HG03097 (cell line): Measurements from ENCODE around the gene AKAIN1.

Experiments used
- ATAC-seq: cut with Tn5 transposase; IDR thresholded peaks from one replicate; pipeline ENCODE4 v1.9.1; 2021; ENCODE audit not compliant: unreplicated experiment, low FRiP score

The AKAIN1 gene

GRCh38 chr18:5197032-5197434 is at the start of gene AKAIN1:
Gene AKAIN1, minus strand, starts transcription at chr18:5197257. Its CDS starts 204 bp downstream, at chr18:5197053.
- ATAC-seq, result no peak

- ATAC-seq, result no peak
Observed at GRCh38 chr18:5244941-5245340, 47.9 kb upstream of the AKAIN1 start.

- ATAC-seq, result no peak
Observed at GRCh38 chr18:5239447-5239846, 42.4 kb upstream of the AKAIN1 start.

DNA sequence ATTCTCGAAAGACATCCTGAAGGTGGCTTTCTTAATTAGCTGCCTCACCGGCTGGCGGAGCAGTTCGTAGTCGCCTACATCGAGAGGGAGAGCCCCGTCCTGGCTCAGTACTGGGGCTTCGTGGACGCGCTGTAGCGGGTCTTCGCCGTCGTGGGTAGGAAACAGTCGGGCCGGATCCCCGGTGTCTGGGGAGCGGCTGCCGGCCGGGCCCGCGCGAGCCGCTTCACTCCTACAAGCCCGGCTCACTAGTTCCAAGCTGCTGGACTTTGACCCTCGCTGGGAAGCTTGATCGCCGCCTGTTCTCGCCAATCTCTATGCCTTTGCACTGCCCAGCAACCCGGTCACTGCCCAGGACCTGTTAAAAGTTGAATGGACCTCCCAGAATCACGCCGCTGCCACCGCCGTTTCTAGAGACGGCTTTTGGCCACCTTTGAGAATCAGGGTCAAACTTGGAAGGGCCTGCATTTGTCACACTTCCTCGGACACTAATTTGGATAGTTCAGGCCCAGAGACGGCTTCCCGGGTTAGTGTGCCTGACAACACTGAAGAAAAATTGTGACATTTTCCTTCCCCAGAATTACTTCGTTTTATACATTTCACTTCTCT is 41.4 kb upstream of the AKAIN1 start:
- ATAC-seq, result peak; percentile 35

GRCh38 chr18:5237723-5238370 is 40.8 kb upstream of the AKAIN1 start:
- ATAC-seq, result peak; percentile 96

DNA sequence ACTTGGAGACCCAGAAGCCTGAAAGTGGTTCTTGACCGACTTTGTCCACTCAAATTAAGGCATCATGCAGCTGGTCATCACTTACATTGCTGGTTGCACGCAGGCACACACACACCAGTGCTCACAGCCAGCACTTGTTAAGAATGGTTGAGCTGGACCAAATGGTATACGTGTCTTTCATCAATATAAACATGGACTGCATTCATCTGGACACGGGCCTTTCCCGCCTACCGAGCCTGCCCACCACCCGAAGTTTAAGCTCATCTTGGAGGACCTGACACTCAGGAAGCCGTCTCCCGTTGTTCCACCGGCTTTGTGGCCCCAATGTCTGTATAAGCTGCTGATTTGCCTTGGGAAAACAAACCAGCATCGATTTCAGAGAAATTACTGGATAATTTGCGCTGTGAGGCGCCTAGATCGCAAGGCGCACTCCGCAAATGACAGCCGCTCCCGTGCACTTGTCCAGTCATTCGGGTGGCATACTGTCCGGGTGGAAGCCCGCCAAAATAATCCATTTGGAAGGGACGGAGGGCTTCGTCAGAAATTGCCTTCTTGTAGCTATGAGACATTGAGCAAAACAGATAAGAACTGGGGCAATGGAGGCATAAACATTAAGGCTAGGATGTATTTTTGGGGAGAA is 40.1 kb upstream of the AKAIN1 start:
- ATAC-seq, result peak; percentile 24

- ATAC-seq, result no peak
Observed at GRCh38 chr18:5214583-5215351, 17.7 kb upstream of the AKAIN1 start.

DNA sequence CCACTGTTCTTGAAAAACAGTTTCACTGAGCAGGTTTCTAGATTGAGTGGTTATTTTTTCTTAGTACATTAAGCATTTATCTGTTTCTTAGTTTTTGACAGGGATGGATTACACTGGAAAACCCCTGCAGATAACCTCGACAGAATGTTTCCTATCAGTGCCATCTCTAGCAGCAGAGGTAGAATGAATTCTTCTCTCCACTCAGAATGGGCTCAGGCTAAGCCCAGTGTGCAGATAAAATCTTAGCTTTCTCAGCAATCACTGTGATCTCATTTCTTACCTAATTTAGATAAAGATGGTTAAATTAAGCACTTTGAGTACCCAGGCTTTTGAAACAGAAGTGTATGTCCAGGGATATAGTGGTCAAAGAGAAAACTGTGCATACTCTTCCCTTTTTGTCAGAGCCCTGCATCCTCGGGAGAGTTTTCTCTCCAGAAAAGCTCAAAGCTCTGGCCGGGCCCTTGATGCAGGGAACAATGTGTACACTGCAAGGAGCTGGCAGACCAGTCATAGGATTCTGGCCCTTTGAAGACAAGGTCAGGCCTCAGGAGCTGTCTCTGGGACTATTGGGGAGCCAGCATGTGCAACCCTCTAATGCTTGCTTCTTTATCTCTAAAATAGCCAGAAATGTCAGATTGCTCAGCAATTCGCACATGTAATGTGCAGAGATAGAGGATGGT is 10.6 kb upstream of the AKAIN1 start:
- ATAC-seq, result no peak

GRCh38 chr18:5198311-5198710 is 1.3 kb upstream of the AKAIN1 start:
- ATAC-seq, result no peak

DNA sequence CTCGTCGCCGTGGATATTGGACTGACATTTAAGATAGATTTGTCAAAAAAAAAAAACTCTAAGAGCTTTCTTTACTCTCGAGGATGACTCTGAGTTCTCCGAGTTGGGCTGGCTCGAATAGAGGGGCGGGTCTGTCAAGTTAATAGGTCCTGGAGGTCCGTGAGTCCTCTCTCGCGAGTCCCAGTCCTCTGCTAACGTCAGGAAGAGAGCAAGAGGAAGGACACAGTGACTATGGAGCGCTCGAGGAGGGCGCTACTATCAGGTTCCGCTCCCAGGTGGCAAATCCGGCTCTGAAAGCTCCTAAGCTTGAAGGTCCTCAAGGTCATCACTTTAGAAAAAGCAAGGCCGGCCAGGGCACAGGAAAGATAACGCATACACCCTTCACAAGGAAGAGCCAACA is 404 bp upstream of the AKAIN1 start:
- no peak for ATAC-seq

GRCh38 chr18:5196253-5197031 is 615 bp downstream of the AKAIN1 start:
- no peak for ATAC-seq

- no peak for ATAC-seq
Observed at GRCh38 chr18:5195656-5196055, 1.4 kb downstream of the AKAIN1 start.

GRCh38 chr18:5180254-5180653 is 16.8 kb downstream of the AKAIN1 start:
- no peak for ATAC-seq

DNA sequence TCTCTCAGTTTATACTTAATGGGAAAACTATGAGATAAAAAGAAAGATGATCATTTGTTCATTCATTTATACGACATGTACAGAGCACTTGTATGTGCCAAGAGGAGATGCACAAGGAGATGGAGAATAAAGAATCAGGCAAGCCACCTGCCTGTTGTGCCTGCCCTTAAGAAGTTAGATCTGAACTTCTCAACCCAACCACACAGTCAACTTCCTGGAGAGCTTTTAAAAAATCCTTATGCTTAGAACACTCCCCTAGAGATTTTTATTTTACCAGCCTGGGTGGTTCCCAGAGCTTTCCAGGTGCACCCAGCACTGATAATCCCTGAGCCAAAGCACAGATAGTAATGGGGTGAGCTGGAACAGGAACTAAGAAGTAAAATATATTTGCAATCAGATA is 18.5 kb downstream of the AKAIN1 start:
- ATAC-seq, result no peak

DNA sequence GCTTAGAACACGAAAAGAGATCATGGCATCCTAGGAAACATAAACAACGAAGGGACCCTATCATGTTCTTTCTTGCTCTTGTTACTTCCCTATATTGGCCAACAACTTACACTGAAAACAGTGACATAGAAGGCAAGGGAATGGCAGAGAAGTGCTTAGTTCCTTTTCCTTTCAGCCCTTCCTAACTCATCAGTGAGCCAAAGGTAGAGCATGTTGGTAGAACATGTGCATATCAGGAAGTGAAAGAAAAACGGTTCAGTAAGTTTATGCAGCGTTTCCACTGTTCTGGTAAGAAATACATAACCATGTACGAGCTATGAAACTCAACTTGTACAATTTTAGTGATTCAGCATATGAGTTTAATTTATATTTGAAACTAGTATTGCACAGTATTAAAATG is 21.7 kb downstream of the AKAIN1 start:
- no peak for ATAC-seq

DNA sequence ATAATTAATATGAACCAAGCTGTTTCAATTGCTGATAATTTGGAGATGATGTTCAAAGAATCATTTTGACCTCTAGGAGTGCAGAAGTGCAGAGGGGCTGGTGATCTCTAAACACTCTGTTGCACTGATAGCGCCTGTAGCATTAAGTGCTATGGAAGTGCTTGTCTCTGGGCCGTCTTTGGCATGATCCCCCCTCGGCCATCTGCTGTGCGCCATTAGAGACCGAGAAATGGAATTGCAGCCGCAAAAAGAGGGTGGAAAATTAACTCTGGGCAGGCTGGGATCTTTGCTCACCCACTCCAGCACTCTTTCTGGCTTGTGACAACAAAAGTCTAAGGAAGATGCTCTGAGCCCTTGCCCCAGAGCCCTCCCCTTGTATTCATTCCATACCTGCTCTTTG is 23.4 kb downstream of the AKAIN1 start:
- no peak for ATAC-seq

DNA sequence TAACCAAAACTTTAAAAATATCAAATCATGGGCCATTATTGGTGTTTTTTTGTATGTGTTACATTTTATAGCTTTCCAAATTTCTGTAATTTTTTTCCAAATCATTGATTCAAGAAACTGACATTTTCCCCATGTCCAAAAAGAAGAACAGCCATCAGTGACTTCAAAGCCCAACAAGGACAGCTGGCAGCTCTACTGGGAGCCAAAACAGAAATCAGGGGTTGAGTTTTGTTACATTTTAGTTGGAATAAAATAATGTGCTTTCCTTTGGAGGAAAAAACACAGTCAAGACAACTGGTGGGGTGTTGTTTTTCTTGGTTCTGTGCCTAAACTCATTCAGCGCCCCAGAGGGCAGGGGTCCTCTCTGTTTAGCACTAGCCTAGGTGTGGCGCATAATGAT is 23.8 kb downstream of the AKAIN1 start:
- ATAC-seq, result no peak

DNA sequence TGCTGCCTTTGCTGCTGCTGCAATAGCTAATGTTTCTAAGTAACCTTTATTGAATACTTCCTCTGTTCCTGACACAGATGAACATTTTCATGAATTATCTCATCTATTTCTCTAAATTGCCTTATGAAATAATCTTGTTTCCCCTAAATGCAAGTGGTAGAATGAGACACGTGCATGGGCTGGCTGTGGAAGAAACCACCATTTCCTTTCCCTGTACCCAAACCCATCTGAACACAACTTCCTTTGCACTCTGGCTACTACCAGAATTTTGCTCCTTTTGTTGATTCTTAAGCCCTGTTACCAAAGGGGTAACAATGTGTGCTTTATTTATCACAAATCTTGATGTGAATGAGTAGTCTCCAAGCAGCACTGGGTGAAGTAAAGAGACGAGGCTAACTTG is 29.2 kb downstream of the AKAIN1 start:
- no peak for ATAC-seq

DNA sequence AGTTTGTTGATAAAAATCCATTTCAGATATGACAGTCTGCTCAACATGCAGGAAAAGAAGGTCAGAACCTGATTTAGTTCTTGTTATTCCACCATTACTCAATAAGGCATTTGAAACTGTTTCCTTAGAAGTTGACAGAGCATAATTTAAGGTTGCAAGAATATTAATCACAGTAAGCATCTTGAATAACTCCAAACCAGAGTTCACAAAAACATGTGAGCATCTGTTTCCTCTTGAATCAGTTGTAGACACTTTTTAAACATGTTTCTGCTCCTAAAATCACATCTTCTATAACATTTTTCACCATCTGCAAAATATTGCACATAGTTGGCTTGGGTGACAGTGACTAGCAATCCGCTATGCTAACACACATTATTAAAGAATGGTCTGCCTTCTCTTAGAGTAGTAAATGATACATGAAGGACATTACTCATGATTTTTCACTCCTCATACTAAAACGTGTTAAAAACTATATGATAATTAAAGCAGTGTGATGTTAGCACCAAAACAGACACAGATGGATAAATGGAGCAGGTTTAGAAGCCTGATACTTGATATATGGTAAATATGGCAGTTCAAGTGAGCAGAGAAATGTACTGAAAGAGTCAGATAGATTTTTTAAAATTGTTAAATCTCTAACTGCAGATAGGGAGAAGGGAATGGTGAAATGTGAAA is 30.3 kb downstream of the AKAIN1 start:
- ATAC-seq, result no peak

DNA sequence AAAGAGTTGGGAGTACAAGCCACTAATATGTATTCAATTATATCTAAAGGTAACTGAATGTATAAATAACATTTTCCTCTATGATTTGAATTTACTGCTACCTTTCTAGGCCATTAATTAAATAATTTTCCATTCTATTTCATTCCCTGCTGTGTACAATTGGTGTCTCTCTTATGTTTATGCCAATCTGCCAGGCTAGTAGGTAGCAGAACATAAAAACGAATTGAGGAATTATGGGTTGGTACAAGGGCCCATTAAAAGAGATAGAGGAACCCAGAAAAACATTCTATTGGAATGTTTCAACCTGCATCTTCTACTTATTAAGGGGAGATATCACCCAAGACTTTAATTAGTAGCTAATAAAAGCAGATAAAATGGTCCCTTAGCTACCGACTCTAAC is 32.2 kb downstream of the AKAIN1 start:
- no peak for ATAC-seq
